Subcutaneous adipose tissue (tissue), 4 donors: ENCODE data around the gene ORMDL1. TPM values are rescaled to one million over a fixed set of nuclear protein-coding genes. Genes with fewer than 3 reads are reported as not detected.

ENCODE experiments used
- CTCF ChIP-seq: fragments of 450-650 bp; IDR thresholded peaks from one replicate; pipeline ENCODE4 v1.5.1; 2016; ENCODE audit warnings: low read depth, mild to moderate bottlenecking, control low read depth, antibody characterized with exemption, moderate library complexity
- total RNA-seq, 4 donors: library from RNA; depleted of rRNA; stranded (reverse); fragments of >200 nt; gene quantifications; one replicate each; pipeline ENCODE4 v1.1.0, GENCODE V29; 2016

ORMDL1 gene
- total RNA-seq = 100 to 1,000 TPM; 117 to 193 (median 126) TPM

- no peak for TF ChIP-seq CTCF
Observed at GRCh38 chr2:189783927-189784867, at the start of gene ORMDL1, which contains the start of gene PMS1. TSS of gene ORMDL1 (minus strand) at chr2:189784339. CDS start at chr2:189782595, 1,744 bp downstream. TSS of gene PMS1 (plus strand) at chr2:189784450. CDS start at chr2:189791810, 7,360 bp downstream.

GRCh38 chr2:189830510-189830909, 46.4 kb upstream of the ORMDL1 start:
- TF ChIP-seq CTCF = no peak

- no peak for TF ChIP-seq CTCF
Observed at GRCh38 chr2:189829102-189829833, 45.1 kb upstream of the ORMDL1 start.

GRCh38 chr2:189826039-189826438, 41.9 kb upstream of the ORMDL1 start:
- no peak for TF ChIP-seq CTCF

- no peak for TF ChIP-seq CTCF
Observed at GRCh38 chr2:189824694-189825396, 40.7 kb upstream of the ORMDL1 start.

- TF ChIP-seq CTCF = no peak
Observed at GRCh38 chr2:189821953-189822748, 38.0 kb upstream of the ORMDL1 start.
